ENCODE data around the gene RAB21. TPM values are rescaled to one million over a fixed set of nuclear protein-coding genes. Genes with fewer than 3 reads are reported as not detected.

RAB21 gene, protein sequence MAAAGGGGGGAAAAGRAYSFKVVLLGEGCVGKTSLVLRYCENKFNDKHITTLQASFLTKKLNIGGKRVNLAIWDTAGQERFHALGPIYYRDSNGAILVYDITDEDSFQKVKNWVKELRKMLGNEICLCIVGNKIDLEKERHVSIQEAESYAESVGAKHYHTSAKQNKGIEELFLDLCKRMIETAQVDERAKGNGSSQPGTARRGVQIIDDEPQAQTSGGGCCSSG
- total RNA-seq (100 to 1,000 TPM in 1 of 2 donors, 10 to 100 TPM in 1; 97.2 to 113 TPM), polyA plus RNA-seq (10 to 100 TPM; 28.0 to 31.6 TPM)
- long read RNA-seq, donor 1, full-length matches to known transcripts: 1 of 13 reads
- long read RNA-seq, donor 1, partial matches to known transcripts: 5 of 13 reads
- long read RNA-seq, donor 1, other reads (novel, unspliced or antisense): 7 of 13 reads
- long read RNA-seq, donor 2, full-length matches to known transcripts: 36 of 48 reads
- long read RNA-seq, donor 2, partial matches to known transcripts: 1 of 48 reads
- long read RNA-seq, donor 2, other reads (novel, unspliced or antisense): 11 of 48 reads

DNA sequence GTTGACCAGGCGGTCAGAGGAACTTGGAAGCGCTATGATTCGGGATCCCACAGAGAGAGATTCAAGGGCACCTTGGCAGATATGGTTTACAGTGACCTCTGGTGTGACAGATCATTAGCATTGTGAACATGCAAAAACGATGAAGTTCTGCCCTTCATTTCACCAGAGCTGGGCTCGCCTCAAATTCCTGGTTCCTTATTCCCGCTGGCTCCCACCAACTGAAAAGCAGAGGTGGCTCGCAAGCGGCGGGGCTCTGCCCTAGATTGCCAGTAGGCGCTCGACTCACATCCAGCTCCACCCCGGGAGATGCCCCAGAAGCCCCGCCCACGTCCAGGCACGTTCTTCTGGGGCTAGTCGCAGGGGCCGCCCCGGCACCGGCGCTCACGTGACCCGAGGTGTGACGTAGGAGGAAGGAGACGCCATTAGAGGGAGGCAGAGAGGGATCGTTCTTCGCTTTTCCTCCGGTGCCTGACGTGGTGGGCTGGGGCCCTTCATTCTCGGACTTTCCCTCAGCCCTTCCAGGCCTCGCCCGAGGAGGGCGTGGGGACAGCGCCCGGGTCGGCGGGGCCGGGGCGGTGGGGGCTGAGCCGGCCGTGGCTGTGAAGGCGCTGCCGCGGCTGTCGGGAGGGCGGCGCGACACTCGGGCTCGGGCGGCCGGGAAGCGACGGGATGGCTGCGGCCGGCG is at the start of gene RAB21:
RAB21 (plus strand) TSS at position 403 of the 685 bp plus-strand sequence; CDS start at position 670, 267 bp downstream.
- Histone ChIP-seq H3K36me3 (ENCODE audit: control insufficient read depth in 1 of 2, insufficient read depth in 2 of 2, low read length in 1 of 2) (no peaks in the 10 kb centered on the region), H3K4me1 (ENCODE audit: control insufficient read depth in 1 of 2, insufficient read depth in 2 of 2, low read length in 2 of 2) (peaks cover 2 to 3% of the 10 kb centered on the region in 2 donors), H3K4me3 (ENCODE audit: low read length in 2 of 2) (peak within 1 kb of the TSS; percentile 93), H3K27ac (ENCODE audit: low read depth in 1 of 2, low read length in 2 of 2) (peak within 1 kb of the TSS; percentile 95 to 99), H3K9me3 (ENCODE audit: control insufficient read depth, low read length) (no peaks in the 10 kb centered on the region), H3K27me3 (ENCODE audit: control insufficient read depth in 1 of 2, insufficient read depth in 2 of 2, low read length in 1 of 2) (no peaks in the 10 kb centered on the region)
- DNase-seq: peak; percentile 100
- intact Hi-C loops (cut with DNase I): loop anchor here (5.0 to 10.0 kb wide), 4 partner anchors 67 to 340 kb away; partner anchors contain the start of genes TBC1D15 (in 2 of the 2), THAP2 (in 1 of the 2), TMEM19 (in 1 of the 2) and ZFC3H1 (in 1 of the 2)
- peak; percentile 98 for ATAC-seq (ENCODE audit: low FRiP score)
- WGBS, 2 donors: 2% methylated on average over 50 to 56 of the region's 56 CpGs

DNA sequence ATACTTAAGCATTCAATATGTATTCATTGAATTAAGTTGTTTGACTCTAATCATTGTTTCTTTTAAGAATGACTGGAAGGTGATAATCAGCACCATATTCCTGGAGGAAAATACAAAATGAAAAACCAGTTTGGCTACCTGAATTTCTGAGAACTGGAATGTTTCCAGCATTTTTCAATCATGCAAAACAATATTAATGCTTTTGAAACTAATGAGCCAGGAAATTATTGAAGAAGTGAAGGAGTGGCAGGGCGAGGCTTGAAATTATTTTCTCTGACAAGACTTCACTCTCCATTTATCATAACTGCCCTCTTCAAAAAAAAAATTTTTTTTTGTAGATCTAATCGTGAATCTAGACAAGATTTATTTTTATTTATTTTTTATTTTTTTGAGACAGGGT is 49.7 kb upstream of the RAB21 start:
- no peak for ATAC-seq (ENCODE audit: low FRiP score)
- no peak overlapping the region for H3K4me3 ChIP-seq (ENCODE audit: low read length in 2 of 2)
- H3K27me3 ChIP-seq (ENCODE audit: control insufficient read depth in 1 of 2, insufficient read depth in 2 of 2, low read length in 1 of 2): no peaks in the 10 kb centered on the region
- peaks cover 2 to 7% of the 10 kb centered on the region in 2 donors for H3K36me3 ChIP-seq (ENCODE audit: control insufficient read depth in 1 of 2, insufficient read depth in 2 of 2, low read length in 1 of 2)
- no peaks in the 10 kb centered on the region for H3K9me3 ChIP-seq (ENCODE audit: control insufficient read depth, low read length)
- H3K27ac ChIP-seq (ENCODE audit: low read depth in 1 of 2, low read length in 2 of 2): no peak overlapping the region
- no peaks in the 10 kb centered on the region for H3K4me1 ChIP-seq (ENCODE audit: control insufficient read depth in 1 of 2, insufficient read depth in 2 of 2, low read length in 2 of 2)
- 80 to 88% methylated on average over 2 of the region's 2 CpGs for WGBS, 2 donors
- intact Hi-C loops (cut with DNase I): no loop called here
- DNase-seq: no peak

DNA sequence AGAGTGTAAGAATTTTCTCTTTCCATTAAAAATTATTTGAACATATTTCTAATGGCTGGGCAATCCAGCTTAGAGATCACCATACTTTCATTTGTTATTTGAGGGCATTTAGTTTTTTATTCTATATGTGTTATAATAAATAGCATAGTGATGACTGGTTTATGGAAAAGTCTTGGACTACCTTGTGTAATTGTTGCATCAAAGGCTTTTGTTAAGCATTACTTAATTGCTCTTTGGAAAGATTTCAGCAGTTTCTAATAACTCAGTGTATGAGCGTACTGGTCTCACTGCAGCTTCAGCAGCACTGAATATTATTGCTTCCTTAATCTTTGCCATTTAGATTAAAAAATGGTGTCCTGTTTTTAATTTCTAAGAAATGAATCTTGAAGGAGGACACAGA is 46.0 kb upstream of the RAB21 start:
- ATAC-seq (ENCODE audit: low FRiP score) (no peak), DNase-seq (no peak)
- H3K4me3 ChIP-seq (ENCODE audit: low read length in 2 of 2): no peak overlapping the region
- intact Hi-C loops (cut with DNase I): no loop called here
- peaks cover 1% of the 10 kb centered on the region for H3K9me3 ChIP-seq (ENCODE audit: control insufficient read depth, low read length)
- H3K4me1 ChIP-seq (ENCODE audit: control insufficient read depth in 1 of 2, insufficient read depth in 2 of 2, low read length in 2 of 2): no peaks in the 10 kb centered on the region
- 96 to 100% methylated on average over 1 of the region's 1 CpG for WGBS, 2 donors
- H3K27ac ChIP-seq (ENCODE audit: low read depth in 1 of 2, low read length in 2 of 2): no peak overlapping the region
- no peaks in the 10 kb centered on the region for H3K27me3 ChIP-seq (ENCODE audit: control insufficient read depth in 1 of 2, insufficient read depth in 2 of 2, low read length in 1 of 2)
- peaks cover 0 to 3% of the 10 kb centered on the region in 2 donors for H3K36me3 ChIP-seq (ENCODE audit: control insufficient read depth in 1 of 2, insufficient read depth in 2 of 2, low read length in 1 of 2)

DNA sequence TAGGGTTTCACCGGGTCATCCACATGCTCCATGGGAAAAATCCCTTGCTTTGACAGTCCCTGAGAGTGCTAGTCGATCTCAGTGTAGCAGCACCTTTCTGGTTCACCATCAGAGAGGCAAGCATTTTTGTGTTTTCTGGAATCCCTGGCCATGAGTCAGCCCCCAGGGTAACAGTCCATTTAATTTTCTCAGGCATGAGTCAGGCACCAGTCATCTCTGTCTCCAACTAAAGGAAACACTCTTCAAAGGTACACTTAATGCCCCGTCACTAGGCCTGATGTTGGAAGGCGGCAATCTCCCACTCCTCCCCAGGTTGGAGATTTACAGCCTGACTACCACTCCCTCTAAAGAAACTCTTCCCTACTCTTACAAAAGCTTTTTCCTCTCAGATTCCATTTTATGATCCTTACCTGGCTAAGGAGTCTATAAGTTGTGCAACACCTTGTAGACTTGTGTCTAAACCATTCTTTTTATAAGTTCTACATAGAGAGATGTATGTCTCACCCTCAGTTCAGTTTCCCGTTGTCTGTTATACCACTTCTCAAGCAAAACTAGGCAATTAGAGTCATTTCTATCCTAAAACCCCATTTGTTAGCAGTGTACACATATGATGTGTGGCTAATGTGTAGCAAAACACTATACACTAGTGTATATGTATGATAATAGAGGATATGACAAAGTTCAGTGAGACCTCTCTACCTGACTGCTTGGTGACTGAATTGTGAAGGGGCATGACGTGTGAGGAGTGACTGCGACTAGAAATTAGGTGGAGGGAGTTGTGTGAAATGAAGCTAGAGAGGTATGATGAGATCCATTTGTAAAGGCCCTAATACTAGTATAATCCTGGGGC is 44.2 kb upstream of the RAB21 start:
- WGBS, 2 donors: 82 to 83% methylated on average over 7 of the region's 7 CpGs
- ATAC-seq (ENCODE audit: low FRiP score): no peak

DNA sequence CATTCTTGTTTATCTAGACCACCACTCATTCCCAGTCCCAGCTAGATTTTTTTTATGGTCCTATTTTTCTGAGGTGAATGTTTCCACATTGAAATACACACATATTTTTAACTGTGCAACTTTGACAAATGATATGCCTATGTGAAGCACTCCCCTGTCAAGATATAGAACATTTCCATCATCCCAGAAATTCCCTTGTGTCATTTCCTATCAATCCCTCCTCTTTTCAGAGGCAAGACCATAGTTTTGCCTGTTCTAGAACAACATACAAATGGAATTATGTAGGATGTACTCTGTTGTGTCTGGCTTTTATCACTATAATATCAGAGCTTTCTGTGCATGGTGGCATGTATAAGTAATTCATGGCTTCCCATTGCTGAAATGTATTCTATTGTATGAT is 36.1 kb upstream of the RAB21 start:
- Histone ChIP-seq H3K36me3 (ENCODE audit: control insufficient read depth in 1 of 2, insufficient read depth in 2 of 2, low read length in 1 of 2) (no peaks in the 10 kb centered on the region), H3K4me1 (ENCODE audit: control insufficient read depth in 1 of 2, insufficient read depth in 2 of 2, low read length in 2 of 2) (no peaks in the 10 kb centered on the region), H3K27ac (ENCODE audit: low read depth in 1 of 2, low read length in 2 of 2) (no peak overlapping the region), H3K9me3 (ENCODE audit: control insufficient read depth, low read length) (peaks cover 4% of the 10 kb centered on the region), H3K27me3 (ENCODE audit: control insufficient read depth in 1 of 2, insufficient read depth in 2 of 2, low read length in 1 of 2) (no peaks in the 10 kb centered on the region), H3K4me3 (ENCODE audit: low read length in 2 of 2) (no peak overlapping the region)
- ATAC-seq (ENCODE audit: low FRiP score) (no peak), DNase-seq (no peak)
- intact Hi-C loops (cut with DNase I): no loop called here

More for the DNA sequence above, 44.2 kb upstream of the RAB21 start:
- Histone ChIP-seq H3K9me3 (ENCODE audit: control insufficient read depth, low read length) (peaks cover 3% of the 10 kb centered on the region), H3K27ac (ENCODE audit: low read depth in 1 of 2, low read length in 2 of 2) (no peak overlapping the region), H3K4me3 (ENCODE audit: low read length in 2 of 2) (no peak overlapping the region), H3K27me3 (ENCODE audit: control insufficient read depth in 1 of 2, insufficient read depth in 2 of 2, low read length in 1 of 2) (no peaks in the 10 kb centered on the region), H3K36me3 (ENCODE audit: control insufficient read depth in 1 of 2, insufficient read depth in 2 of 2, low read length in 1 of 2) (no peaks in the 10 kb centered on the region), H3K4me1 (ENCODE audit: control insufficient read depth in 1 of 2, insufficient read depth in 2 of 2, low read length in 2 of 2) (no peaks in the 10 kb centered on the region)
- no peak for DNase-seq
- intact Hi-C loops (cut with DNase I): no loop called here

DNA sequence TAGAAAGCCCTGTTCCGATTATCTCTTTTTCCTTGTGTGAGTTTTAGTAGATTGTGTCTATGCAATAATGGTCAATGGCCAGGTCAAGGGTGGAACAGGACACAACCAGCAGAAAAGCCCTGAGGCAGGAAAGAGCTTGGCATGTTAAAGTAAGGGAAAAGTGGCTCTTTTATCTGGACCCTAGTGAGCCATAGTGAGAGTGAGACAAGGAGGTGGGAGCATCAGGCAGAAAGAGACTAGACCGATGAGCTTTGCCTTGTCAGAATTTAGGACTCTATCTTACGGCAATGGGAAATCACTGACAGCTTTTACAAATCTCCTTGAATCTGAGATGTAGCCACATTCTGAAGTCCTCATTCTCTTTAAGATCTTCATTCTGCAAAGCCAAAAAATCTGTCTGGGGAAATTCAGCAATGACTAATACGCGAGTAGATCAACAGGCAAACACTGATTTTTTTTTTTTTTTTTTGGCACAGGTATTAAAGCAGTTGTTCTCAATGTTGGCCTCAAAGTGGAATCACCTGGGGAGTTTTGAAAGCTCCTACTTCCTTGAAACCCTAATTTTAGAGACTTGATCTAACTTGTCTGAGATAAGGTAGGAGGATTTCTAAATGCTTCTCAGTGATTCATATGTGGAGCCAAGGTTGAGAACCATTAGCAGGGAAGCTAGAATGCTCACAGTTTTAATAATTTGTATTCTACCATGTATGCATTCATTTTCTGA is 34.9 kb upstream of the RAB21 start:
- 89% methylated on average over 5 of the region's 5 CpGs for WGBS, 2 donors
- Histone ChIP-seq H3K9me3 (ENCODE audit: control insufficient read depth, low read length) (peaks cover 3% of the 10 kb centered on the region), H3K4me1 (ENCODE audit: control insufficient read depth in 1 of 2, insufficient read depth in 2 of 2, low read length in 2 of 2) (no peaks in the 10 kb centered on the region), H3K27me3 (ENCODE audit: control insufficient read depth in 1 of 2, insufficient read depth in 2 of 2, low read length in 1 of 2) (no peaks in the 10 kb centered on the region), H3K4me3 (ENCODE audit: low read length in 2 of 2) (no peak overlapping the region), H3K27ac (ENCODE audit: low read depth in 1 of 2, low read length in 2 of 2) (no peak overlapping the region), H3K36me3 (ENCODE audit: control insufficient read depth in 1 of 2, insufficient read depth in 2 of 2, low read length in 1 of 2) (no peaks in the 10 kb centered on the region)
- DNase-seq: no peak
- no peak for ATAC-seq (ENCODE audit: low FRiP score)
- intact Hi-C loops (cut with DNase I): no loop called here

DNA sequence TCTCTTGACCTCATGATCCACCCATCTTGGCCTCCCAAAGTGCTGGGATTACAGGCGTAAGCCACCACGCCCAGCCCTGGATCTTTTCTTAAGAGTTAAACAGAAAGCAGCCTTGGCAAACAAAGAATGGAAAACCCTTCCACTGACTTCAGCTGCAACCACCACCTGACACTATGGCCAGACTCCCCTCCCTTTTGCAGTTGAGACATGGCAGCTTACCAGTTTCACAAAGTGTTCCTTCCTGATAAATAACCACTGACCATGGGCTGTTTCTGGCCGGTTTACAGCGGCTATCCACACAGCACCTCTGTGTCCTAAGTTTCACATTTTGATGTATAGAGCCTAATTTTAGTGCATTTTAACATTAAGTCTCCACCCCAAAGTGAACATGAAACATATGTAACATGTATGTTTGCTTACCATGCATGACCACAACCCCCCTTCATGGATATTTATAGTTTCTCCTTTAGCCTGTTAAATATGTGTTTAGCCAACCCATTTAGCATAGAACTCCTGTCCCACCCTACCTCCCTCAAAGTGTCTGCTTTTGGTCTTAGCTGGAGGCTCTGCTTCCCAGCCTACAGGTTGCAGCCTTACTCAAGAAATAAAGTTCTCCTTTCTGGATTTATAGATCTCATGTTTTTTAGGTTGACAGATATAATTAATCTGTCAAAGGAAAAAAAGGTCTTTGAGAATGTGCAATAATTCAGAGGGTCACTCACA is 32.7 kb upstream of the RAB21 start:
- Histone ChIP-seq H3K27ac (ENCODE audit: low read depth in 1 of 2, low read length in 2 of 2) (no peak overlapping the region), H3K4me1 (ENCODE audit: control insufficient read depth in 1 of 2, insufficient read depth in 2 of 2, low read length in 2 of 2) (no peaks in the 10 kb centered on the region), H3K27me3 (ENCODE audit: control insufficient read depth in 1 of 2, insufficient read depth in 2 of 2, low read length in 1 of 2) (no peaks in the 10 kb centered on the region), H3K4me3 (ENCODE audit: low read length in 2 of 2) (no peak overlapping the region), H3K36me3 (ENCODE audit: control insufficient read depth in 1 of 2, insufficient read depth in 2 of 2, low read length in 1 of 2) (no peaks in the 10 kb centered on the region), H3K9me3 (ENCODE audit: control insufficient read depth, low read length) (no peaks in the 10 kb centered on the region)
- intact Hi-C loops (cut with DNase I): no loop called here
- ATAC-seq (ENCODE audit: low FRiP score) (no peak), DNase-seq (no peak)
- 91 to 94% methylated on average over 4 of the region's 4 CpGs for WGBS, 2 donors

All from aorta (tissue), 5 donors.